HTERT RPE-1 (cell line): ENCODE data around the gene TMEM63A.
"Not testable (repeated sequence)": the region's sequence is repeated elsewhere in the genome, so short reads cannot be mapped to it uniquely, and the experiment has no call there.

ENCODE experiments used
- in situ Hi-C: fragments of 300-500 bp; cut with MboI; formaldehyde crosslinking; loops from 4 replicates; pipeline ENCODE4 v1.14.3; 2020; ENCODE audit warnings: low sequenced_read_pairs

Gene TMEM63A

DNA sequence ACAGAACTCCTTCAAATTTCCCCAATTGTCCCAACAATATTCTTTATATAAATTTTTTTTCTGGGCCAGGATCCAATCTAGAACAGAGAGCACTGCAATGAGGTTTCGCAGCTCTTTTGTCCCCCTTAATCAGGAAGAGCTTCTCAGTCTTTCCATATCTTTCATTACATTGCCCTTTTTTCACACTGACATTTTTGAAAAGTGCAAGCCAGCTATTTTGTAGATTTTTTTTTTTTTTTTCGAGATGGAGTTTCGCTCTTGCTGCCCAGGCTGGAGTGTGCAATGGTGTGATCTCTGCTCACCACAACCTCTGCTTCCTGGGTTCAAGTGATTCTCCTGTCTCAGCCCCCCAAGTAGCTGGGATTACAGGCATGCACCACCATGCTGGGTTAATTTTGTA is 75.4 kb downstream of the TMEM63A start:
- in situ Hi-C loops: not testable (repeated sequence)

DNA sequence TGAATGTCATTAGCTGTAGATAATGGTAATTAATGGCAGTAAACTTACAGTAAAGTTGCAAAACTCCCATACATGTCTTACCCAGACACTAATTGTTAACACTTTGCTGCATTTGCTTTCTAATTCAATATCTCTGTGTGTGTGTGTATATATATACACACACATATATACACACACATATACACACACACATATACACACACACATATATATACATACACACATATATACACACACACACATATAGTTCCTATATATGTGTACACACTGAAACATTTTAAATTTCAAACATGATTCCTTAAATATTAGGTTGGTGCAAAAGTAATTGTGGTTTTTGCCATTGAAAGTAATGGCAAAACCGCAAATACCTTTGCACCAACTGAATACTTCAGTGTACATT is 75.9 kb downstream of the TMEM63A start:
- in situ Hi-C loops: no loop called here

DNA sequence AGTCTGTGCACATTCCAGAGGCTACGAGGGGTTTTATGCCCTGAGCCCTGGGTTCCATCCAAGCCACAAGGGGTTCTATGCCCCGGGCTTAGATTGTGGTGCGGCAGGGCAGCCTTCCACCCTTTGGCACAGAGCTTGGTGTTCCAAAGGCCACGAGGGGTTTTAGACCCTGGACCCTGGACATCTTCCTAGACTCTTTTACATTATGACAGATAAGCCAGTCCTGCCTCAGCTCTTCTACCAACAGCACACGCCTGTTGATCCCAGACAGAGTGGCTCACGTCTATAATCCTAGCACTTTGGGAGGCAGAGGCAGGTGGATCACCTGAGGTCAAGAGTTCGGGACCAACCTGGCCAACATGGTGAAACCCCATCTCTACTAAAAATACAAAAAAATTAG is 81.0 kb downstream of the TMEM63A start:
- in situ Hi-C loops: not testable (repeated sequence)

DNA sequence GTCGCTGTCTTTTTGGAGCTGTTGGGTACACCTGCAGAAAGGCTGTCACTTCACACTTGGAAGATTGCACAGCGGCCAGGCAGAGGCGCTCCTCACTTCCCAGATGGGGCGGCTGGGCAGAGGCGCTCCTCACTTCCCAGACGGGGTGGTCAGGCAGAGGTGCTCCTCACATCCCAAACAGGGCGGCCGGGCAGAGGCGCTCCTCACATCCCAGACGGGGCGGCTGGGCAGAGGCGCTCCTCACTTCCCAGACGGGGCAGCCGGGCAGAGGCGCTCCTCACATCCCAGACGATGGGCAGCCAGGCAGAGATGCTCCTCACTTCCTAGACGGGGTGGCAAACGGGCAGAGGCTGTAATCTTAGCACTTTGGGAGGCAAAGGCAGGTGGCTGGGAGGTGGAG is 86.1 kb downstream of the TMEM63A start:
- in situ Hi-C loops: not testable (repeated sequence)
